Hematopoietic multipotent progenitor cell treated with erythropoietin and hydrocortisone succinate and interleukin-3 and kit ligand, for 8 days (in vitro differentiated cells): ENCODE data around the gene ZNF593OS.

ENCODE experiments used
- DNase-seq: peaks from one replicate; pipeline ENCODE4 v3.0.0-alpha.2; 2015

ZNF593OS gene

GRCh38 chr1:26171084-26172072 lies at the start of gene ZNF593OS:
Gene ZNF593OS (minus strand): TSS chr1:26171832. CDS start chr1:26171661, 171 bp downstream.
- DNase-seq, result no peak

- DNase-seq, result no peak
Measured at GRCh38 chr1:26221094-26221493, 49.5 kb upstream of the ZNF593OS start.

GRCh38 chr1:26220199-26220912 lies 48.7 kb upstream of the ZNF593OS start:
- DNase-seq, result no peak

- peak; percentile 64 for DNase-seq
Measured at GRCh38 chr1:26218906-26219494, 47.4 kb upstream of the ZNF593OS start.

- DNase-seq, result no peak
Measured at GRCh38 chr1:26215246-26215645, 43.6 kb upstream of the ZNF593OS start.

- no peak for DNase-seq
Measured at GRCh38 chr1:26213335-26213905, 41.8 kb upstream of the ZNF593OS start.

GRCh38 chr1:26212726-26213125 lies 41.1 kb upstream of the ZNF593OS start:
- no peak for DNase-seq

- DNase-seq, result no peak
Measured at GRCh38 chr1:26210147-26210870, 38.7 kb upstream of the ZNF593OS start.

- no peak for DNase-seq
Measured at GRCh38 chr1:26203642-26204318, 32.1 kb upstream of the ZNF593OS start.

- no peak for DNase-seq
Measured at GRCh38 chr1:26200413-26200812, 28.8 kb upstream of the ZNF593OS start.

GRCh38 chr1:26197813-26198212 lies 26.2 kb upstream of the ZNF593OS start:
- DNase-seq, result no peak

GRCh38 chr1:26197301-26197700 lies 25.7 kb upstream of the ZNF593OS start:
- DNase-seq, result no peak

GRCh38 chr1:26195805-26196204 lies 24.2 kb upstream of the ZNF593OS start:
- DNase-seq, result no peak

- DNase-seq, result no peak
Measured at GRCh38 chr1:26191739-26192138, 20.1 kb upstream of the ZNF593OS start.

GRCh38 chr1:26190373-26190987 lies 18.8 kb upstream of the ZNF593OS start, which contains the start of gene CATSPER4:
Gene CATSPER4 (plus strand): TSS chr1:26190602. CDS start chr1:26190628, 26 bp downstream.
- DNase-seq, result peak; percentile 46

GRCh38 chr1:26189751-26190275 lies 18.2 kb upstream of the ZNF593OS start:
- DNase-seq, result no peak

- DNase-seq, result no peak
Measured at GRCh38 chr1:26189331-26189730, 17.7 kb upstream of the ZNF593OS start.

GRCh38 chr1:26188477-26188876 lies 16.8 kb upstream of the ZNF593OS start:
- DNase-seq, result no peak

GRCh38 chr1:26187882-26188281 lies 16.2 kb upstream of the ZNF593OS start:
- no peak for DNase-seq

GRCh38 chr1:26184883-26185282 lies 13.3 kb upstream of the ZNF593OS start:
- no peak for DNase-seq

GRCh38 chr1:26184086-26184485 lies 12.5 kb upstream of the ZNF593OS start:
- no peak for DNase-seq
